Ishikawa (cell line): ENCODE data around the gene DBX1.

ENCODE experiments used
- CEBPB ChIP-seq: IDR thresholded peaks from 2 replicates; pipeline ENCODE4 v1.6.1; 2012
- CREB1 ChIP-seq: IDR thresholded peaks from 2 replicates; pipeline ENCODE4 v1.6.1; 2012; ENCODE audit warnings: low read depth
- EP300 ChIP-seq: IDR thresholded peaks from 2 replicates; pipeline ENCODE4 v1.6.1; 2012; ENCODE audit warnings: borderline replicate concordance
- NFIC ChIP-seq: IDR thresholded peaks from 2 replicates; pipeline ENCODE4 v1.6.1; 2012
- RAD21 ChIP-seq: IDR thresholded peaks from 2 replicates; pipeline ENCODE4 v1.6.1; 2012; ENCODE audit warnings: low read depth
- TAF1 ChIP-seq: IDR thresholded peaks from 2 replicates; pipeline ENCODE4 v1.6.1; 2012; ENCODE audit warnings: low read depth, mild to moderate bottlenecking
- TCF12 ChIP-seq: IDR thresholded peaks from 2 replicates; pipeline ENCODE4 v1.6.1; 2012; ENCODE audit warnings: low read depth
- TEAD4 ChIP-seq: IDR thresholded peaks from 2 replicates; pipeline ENCODE4 v1.6.1; 2012
- YY1 ChIP-seq: IDR thresholded peaks from 2 replicates; pipeline ENCODE4 v1.6.1; 2012; ENCODE audit warnings: low read depth
- TF ChIP-seq, protein P1 (sequence below): IDR thresholded peaks from 2 replicates; pipeline ENCODE4 v1.6.1; 2012
- TF ChIP-seq, protein P2 (sequence below): IDR thresholded peaks from 2 replicates; pipeline ENCODE4 v1.6.1; 2012; ENCODE audit warnings: low read depth, mild to moderate bottlenecking
- TF ChIP-seq, protein P3 (sequence below): IDR thresholded peaks from 2 replicates; pipeline ENCODE4 v1.6.1; 2012

DNA sequence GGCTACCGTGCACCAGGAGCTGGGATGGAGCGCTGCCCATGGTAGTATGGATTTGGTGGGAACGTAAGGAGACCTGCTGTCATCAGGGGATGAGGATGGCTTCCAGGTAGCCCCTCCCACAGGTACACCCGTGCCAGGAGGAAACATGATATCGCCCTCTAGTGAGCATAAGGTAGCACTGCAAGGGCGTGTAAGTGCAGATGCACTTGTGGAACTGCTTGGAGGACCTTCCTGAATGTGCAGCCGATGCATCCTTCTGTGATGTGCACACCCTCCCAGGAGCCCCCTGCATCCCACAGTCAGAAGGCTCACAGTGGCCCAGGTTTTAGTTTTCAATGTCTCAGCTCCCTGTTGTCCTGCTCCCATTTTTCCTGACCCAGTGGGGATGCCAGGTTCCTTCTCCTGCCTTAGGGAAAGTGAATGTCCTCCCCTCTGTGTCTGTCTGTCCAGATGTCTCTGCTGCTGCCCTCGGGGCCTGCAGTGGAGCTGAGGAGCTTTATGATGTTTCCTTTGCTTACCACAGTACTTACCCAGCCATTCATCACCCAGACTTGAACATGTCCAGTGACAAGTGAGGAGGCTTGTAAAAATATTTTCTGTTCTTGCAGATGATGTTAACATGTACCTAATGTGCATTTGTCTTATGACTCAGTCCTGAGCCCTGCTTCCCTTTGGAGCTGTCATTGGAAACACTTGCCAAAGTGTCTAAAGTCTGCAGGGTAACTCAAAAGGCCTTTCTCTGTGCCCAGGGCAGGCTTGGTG is 49.2 kb downstream of the DBX1 start:
- TF ChIP-seq RAD21 = peak; percentile 87
- no peak for TF ChIP-seq TAF1
- peak; percentile 71 for TF ChIP-seq NFIC
- TF ChIP-seq, protein P1, sequence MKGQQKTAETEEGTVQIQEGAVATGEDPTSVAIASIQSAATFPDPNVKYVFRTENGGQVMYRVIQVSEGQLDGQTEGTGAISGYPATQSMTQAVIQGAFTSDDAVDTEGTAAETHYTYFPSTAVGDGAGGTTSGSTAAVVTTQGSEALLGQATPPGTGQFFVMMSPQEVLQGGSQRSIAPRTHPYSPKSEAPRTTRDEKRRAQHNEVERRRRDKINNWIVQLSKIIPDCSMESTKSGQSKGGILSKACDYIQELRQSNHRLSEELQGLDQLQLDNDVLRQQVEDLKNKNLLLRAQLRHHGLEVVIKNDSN = no peak
- TF ChIP-seq, protein P2, sequence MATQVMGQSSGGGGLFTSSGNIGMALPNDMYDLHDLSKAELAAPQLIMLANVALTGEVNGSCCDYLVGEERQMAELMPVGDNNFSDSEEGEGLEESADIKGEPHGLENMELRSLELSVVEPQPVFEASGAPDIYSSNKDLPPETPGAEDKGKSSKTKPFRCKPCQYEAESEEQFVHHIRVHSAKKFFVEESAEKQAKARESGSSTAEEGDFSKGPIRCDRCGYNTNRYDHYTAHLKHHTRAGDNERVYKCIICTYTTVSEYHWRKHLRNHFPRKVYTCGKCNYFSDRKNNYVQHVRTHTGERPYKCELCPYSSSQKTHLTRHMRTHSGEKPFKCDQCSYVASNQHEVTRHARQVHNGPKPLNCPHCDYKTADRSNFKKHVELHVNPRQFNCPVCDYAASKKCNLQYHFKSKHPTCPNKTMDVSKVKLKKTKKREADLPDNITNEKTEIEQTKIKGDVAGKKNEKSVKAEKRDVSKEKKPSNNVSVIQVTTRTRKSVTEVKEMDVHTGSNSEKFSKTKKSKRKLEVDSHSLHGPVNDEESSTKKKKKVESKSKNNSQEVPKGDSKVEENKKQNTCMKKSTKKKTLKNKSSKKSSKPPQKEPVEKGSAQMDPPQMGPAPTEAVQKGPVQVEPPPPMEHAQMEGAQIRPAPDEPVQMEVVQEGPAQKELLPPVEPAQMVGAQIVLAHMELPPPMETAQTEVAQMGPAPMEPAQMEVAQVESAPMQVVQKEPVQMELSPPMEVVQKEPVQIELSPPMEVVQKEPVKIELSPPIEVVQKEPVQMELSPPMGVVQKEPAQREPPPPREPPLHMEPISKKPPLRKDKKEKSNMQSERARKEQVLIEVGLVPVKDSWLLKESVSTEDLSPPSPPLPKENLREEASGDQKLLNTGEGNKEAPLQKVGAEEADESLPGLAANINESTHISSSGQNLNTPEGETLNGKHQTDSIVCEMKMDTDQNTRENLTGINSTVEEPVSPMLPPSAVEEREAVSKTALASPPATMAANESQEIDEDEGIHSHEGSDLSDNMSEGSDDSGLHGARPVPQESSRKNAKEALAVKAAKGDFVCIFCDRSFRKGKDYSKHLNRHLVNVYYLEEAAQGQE = no peak
- TF ChIP-seq, protein P3, sequence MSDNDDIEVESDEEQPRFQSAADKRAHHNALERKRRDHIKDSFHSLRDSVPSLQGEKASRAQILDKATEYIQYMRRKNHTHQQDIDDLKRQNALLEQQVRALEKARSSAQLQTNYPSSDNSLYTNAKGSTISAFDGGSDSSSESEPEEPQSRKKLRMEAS = 0 out of 2 replicates have a peak, but pooled peaks have one; percentile 46
- no peak for TF ChIP-seq YY1
- TF ChIP-seq CREB1 = no peak
- no peak for TF ChIP-seq TCF12
- no peak for TF ChIP-seq EP300
- TF ChIP-seq TEAD4 = no peak
- TF ChIP-seq CEBPB = no peak
